Cardiac septum (tissue), 1 donor: ENCODE results near the gene EPHB2. TPM values are rescaled to one million over a fixed set of nuclear protein-coding genes. Genes with fewer than 3 reads are reported as not detected.

Source experiments
- DNase-seq: peaks from one replicate; pipeline ENCODE4 v3.0.0-alpha.2; 2020; ENCODE audit warnings: low spot score
- intact Hi-C: fragments of 100-400 bp; cut with DNase I; formaldehyde crosslinking; loops from one replicate; pipeline ENCODE4 v1.14.0; 2022
- total RNA-seq: library from RNA; stranded (reverse); fragmentation: NEBNext Ultra II Directional; extraction: Animal tissue kit (Norgen Biotek cat#: 25700); gene quantifications from one replicate; pipeline ENCODE4 v1.2.1, GENCODE V29; 2021
- donor health status: DM: no; HTN: no; CAD: no.

Gene EPHB2
- total RNA-seq, 1 donor from 2014 or later = 0.81 TPM

DNA sequence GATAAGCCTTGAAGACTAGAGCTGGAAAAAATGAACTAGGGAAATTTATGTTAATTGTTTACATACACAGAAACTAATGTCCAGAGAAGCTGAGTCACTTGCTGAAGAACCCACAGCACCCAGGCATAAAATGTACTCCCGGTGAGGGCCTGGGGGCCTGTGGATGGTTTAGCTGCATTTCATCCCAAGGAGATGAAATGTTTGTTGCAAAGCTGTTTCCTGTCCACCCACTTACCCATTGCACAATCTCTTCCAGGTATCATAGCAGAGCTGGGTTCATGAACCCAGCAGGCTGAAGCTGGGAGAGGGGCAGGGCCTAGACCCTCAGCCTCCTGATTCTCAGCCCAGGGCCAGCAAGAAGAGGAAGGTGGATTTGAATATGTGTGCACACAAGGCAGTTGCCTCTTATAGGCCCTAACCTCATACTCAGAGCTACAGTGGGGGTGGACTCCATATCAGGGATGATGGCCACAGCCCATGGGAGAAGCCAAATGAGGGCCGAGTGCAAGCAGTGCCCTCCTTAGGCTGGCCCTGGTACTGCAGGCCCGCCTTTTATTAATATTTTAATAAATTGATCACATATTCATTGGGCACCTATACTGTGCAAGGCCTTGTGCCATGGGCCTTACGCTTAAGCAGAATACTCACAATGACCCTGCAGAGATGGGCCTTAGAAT, 151.3 kb downstream of the EPHB2 start:
- intact Hi-C loops = loop anchor here (5.0 kb wide), 1 partner anchor 160 kb away; no protein-coding TSS in a partner anchor

GRCh38 chr1:22862752-22863151, 152.1 kb downstream of the EPHB2 start:
- DNase-seq = no peak
- intact Hi-C loops = loop anchor here (5.0 kb wide), 1 partner anchor 160 kb away; no protein-coding TSS in a partner anchor

More for the DNA sequence above, 151.3 kb downstream of the EPHB2 start:
- no peak for DNase-seq

DNA sequence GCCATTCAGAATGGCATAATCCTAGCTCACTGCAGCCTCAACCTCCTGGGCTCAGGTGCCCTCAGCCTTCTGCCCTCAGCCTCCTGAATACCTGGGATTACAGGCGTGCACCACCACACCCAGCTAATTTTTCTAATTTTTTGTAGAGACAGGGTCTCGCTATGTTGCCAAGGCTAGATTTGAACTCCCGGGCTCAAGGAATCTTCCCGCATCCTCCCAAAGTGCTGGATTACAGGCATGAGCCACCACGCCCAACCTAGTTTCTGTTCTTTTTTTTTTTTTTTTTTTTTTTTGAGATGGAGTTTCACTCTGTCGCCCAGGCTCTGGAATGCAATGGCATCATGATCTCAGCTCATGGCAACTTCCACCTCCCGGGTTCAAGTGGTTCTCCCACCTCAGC, 153.1 kb downstream of the EPHB2 start:
- intact Hi-C loops = loop anchor here (5.0 kb wide), 1 partner anchor 161 kb away; no protein-coding TSS in a partner anchor
- no peak for DNase-seq

- no peak for DNase-seq
- intact Hi-C loops = loop anchor here (5.0 kb wide), 1 partner anchor 163 kb away; no protein-coding TSS in a partner anchor
These were observed 154.2 kb downstream of the EPHB2 start for GRCh38 chr1:22864886-22865285.

DNA sequence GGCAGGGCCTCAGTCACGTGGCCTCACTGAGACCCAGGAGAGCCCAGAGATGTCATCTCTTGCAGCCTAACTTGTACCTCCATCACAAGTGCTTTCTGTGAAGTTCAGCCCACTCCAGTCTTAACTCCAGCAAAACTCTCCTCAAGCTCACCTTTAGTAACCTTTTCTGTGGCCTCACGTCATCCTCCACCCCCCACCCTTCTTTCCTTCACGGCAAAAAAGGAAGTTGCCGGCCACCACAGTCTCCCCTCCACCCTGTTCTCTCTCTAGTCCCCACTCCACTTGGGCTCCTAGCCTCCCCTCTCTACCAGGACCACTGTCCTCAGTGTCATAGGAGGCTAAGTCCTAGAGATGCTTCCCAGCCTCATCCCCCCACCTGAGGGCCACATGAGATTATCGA, 155.1 kb downstream of the EPHB2 start:
- DNase-seq = no peak
- intact Hi-C loops = no loop called here

- intact Hi-C loops = no loop called here
These were observed 156.2 kb downstream of the EPHB2 start for GRCh38 chr1:22866868-22867267.

DNA sequence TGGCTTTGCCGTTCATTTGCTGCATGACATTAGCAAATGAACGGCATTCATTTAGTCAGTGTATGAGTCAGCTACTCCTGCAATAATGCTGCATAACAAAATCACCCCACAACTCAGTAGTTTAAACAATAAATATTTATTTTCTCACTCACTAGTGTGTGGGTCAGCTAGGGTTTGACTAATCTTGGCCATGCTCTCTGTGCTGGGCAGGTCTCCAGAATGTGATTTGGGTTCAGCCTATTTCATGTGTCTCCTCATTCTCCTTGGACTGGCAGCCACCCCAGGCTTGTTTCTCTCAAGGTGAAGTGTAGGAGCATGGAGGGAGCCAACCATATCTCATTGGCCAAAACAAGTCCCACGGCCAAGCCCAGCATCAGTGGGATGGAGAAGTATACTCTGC, 157.7 kb downstream of the EPHB2 start:
- intact Hi-C loops = no loop called here
- no peak for DNase-seq

More at GRCh38 chr1:22866868-22867267, 156.2 kb downstream of the EPHB2 start:
- no peak for DNase-seq

DNA sequence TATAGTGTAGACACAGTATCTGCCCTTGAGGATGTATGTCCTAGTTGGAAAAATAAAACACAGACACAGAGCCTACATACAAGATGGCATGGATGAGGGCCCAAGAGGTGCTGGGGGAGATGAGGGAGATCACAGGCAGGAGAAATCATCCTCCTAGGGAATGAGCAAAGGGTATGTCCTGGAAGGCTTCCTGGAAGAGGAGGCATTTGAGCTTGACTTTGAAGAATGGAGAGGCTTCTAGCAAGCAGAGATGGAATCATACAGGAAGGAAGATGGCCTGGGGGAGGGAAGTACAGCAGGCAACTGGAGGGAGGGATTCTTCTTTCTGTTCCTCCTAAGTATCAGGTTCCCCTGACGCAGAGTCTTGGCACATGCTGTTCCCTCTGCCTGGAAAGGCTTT, 158.7 kb downstream of the EPHB2 start:
- no peak for DNase-seq
- intact Hi-C loops = no loop called here

- intact Hi-C loops = no loop called here
- DNase-seq = no peak
These were observed 159.7 kb downstream of the EPHB2 start for GRCh38 chr1:22870201-22870871.

DNA sequence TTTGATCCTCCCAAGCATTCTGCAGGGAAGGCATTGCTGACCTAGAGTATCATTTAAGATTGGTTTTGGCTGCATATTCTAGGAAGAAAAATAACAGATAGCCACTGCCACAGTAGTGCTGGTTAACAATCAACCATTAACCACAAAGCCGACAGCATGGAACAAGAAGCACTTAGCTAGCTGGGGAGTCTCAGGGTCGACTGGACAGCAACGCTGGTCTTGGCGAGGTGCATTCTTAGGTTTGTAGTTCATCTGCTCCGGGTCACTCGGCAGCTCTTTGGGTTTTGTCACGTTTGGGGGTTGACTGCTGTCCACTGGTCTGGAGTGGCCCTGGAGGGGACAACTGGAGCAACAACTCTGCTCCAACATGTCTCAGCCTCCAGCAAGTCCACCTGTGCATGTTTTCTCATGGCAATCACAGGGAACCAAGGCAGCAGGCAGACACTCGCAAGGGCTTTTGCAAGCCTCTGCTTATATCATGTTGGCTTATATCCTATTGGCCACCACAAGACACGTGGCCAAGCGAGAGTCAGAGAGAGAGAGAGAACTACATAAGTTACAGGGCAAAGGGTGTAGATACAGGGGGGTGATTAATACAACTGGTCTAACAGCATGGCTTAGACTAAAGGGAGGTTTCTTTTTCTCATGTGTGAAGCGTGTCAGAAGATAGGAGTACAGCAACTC, 162.5 kb downstream of the EPHB2 start:
- DNase-seq = no peak
- intact Hi-C loops = no loop called here

- intact Hi-C loops = no loop called here
- no peak for DNase-seq
These were observed 164.1 kb downstream of the EPHB2 start for GRCh38 chr1:22874785-22875184.

GRCh38 chr1:22875241-22875640, 164.6 kb downstream of the EPHB2 start:
- intact Hi-C loops = no loop called here
- no peak for DNase-seq

DNA sequence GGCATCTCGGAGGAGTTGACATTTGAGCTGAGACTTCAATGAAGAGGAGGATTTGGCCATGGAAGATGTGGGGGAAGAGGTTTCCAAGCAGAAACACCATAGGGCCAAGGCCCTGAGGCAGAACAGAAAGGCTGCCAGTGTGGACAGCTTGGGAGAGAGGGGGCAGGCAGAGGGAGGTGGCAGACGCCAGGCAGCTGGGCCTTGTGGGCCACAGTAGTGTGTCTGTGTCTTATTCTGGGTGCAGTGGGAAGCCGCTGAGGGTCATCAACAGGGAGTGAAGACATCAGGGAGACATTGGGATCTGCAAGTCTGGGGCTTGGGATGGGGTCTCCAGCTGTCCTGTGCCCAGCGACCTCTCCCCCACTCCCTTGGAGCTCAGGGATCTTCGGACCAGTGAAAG, 165.2 kb downstream of the EPHB2 start:
- intact Hi-C loops = no loop called here
- no peak for DNase-seq

DNA sequence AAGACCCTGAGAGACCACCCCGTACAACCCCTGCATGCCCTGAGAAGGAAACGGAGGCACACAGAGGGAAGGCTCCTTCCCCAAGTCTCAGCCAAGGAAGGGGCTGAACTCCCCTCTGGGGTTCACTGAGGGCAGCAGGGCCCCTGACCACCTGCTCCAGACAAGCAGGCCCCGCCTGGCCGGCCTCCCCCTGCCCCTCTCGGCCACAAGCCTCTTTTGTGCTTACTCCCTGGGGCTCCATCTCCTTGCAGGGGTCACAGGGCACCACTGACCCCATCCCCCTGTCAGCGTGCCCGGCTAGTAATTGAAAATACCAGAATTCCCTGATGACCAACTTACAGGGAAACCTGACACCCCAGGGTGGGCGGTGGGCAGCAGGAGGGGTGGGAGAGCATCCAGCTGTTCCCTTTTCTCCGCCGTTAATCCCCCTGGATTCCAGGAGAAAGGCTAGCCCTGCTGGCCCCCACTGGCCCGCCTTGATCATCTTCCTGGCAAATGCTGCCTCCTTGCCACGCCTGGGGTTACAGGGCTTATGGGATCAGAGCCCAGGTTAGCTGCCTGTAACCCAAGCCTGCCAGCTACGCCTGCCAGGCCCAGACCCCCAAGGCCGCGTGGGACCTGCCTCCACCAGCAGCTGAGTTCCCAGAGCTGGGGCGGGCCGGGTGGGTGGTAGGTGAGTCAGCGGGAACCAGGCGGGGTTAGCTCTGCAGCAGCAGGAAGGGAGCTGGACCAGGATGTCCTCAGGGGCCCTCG, 165.9 kb downstream of the EPHB2 start:
- no peak for DNase-seq

GRCh38 chr1:22877112-22877915, 166.7 kb downstream of the EPHB2 start:
- intact Hi-C loops = no loop called here
- no peak for DNase-seq

More for the DNA sequence above, 165.9 kb downstream of the EPHB2 start:
- intact Hi-C loops = no loop called here

DNA sequence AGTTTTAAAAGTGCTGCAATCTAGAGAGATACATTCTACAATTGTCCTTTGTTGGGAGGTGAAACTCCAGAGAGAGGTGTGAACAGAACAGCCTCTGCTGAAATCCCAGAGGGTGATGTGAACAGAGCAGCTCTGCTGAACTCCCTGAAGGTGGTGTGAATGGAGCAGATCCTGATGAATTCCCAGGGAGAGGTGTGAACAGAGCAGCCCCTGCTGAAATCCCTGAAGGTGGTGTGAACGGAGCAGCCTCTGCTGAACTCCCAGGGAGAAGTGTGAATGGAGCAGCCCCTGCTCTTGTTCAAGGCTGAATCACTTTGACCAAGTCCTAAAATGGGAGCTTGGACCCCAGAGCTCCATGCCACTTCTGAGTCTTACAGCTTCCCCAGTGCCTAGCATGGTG, 167.3 kb downstream of the EPHB2 start:
- no peak for DNase-seq
- intact Hi-C loops = no loop called here

DNA sequence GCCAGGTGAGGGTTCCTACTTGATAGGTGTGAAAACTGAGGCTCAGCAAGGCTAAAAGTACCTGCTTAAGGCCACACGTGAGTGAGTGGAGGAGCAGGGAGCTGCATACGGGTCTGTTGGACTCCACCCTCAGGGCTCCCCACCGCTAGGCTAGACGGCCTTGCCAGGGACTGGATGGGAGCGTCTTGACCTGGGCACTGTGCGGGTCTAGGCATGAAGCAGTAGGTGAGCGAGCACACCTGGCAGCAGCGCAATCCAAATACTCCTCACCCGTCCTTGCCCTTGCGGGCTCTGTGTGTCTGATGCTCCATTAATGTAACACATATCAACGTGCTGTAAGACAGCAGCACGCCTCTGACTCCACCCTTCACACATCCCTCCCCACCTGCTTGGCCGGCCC, 168.0 kb downstream of the EPHB2 start:
- intact Hi-C loops = no loop called here
- DNase-seq = no peak

DNA sequence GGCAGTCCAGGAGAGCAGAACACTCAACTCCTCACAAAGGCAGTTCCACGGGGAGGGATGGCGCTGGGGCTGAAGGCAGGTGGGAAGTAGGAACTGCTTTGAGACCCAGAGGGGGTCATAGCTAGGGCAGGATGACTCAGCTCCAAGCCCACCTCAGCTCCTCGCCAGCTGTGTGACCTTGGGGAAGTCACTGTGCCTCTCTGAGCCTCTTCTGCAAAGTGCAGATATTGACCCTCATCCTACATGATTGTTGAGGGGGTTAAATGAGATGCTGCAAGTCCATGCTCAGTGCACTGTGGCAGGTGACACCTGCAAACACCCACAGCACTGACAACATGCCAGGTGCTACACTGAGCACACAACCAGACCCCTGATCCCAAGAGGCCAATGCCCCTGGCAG, 168.8 kb downstream of the EPHB2 start:
- intact Hi-C loops = no loop called here
- no peak for DNase-seq

DNA sequence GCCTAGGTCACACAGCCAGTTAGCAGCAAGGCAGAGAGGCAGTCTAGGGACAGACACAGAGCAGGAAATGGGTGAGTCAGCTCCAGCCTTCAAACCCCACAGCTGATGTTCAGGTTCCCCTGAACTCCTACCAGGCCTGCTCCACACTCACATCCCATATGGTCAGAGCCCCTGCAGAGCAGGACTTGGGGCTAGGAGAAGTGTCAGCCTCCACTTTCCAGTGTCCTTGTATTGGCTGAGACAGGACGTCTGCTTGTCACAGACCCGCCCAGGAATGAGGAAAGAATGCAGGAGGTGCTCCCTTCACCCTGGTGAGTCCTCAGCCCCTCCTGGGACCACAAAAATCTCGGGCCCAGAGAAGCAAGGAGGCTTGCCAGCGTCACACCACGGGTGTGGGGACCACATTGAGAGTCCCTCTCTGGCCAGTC, 169.5 kb downstream of the EPHB2 start:
- intact Hi-C loops = no loop called here
- no peak for DNase-seq
